GM23338 (cell line): Measurements from ENCODE around the gene ITIH5.

Experiments
- CREB1 ChIP-seq: fragments of 250-450 bp; sonication (Bioruptor Pico); IDR thresholded peaks from 2 replicates; pipeline ENCODE4 v1.5.0; 2020; ENCODE audit warnings: low read depth, mild to moderate bottlenecking, moderate library complexity
- EZH2 ChIP-seq: fragments of 200-600 bp; sonication (generic); IDR thresholded peaks from one replicate; pipeline ENCODE4 v1.8.0; 2017; ENCODE audit warnings: antibody characterized with exemption, mild to moderate bottlenecking, low read depth; ENCODE audit not compliant: unreplicated experiment
- EZH2phosphoT487 ChIP-seq: fragments of 200-600 bp; sonication (generic); IDR thresholded peaks from one replicate; pipeline ENCODE4 v1.8.1; 2018; ENCODE audit warnings: antibody characterized with exemption; ENCODE audit not compliant: unreplicated experiment
- POLR2AphosphoS5 ChIP-seq: IDR thresholded peaks from 2 replicates; pipeline ENCODE4 v1.6.1; 2016; ENCODE audit warnings: antibody characterized with exemption, low read depth
- ZNF331 ChIP-seq: fragments of 250-450 bp; sonication (Bioruptor Pico); IDR thresholded peaks from 2 replicates; pipeline ENCODE4 v1.5.0; 2020; ENCODE audit warnings: low read depth, mild to moderate bottlenecking, moderate library complexity
- TF ChIP-seq, protein P1 (sequence below), 2 experiments: fragments of 200-600 bp in 1 of 2; sonication (generic) in 1 of 2; conservative IDR thresholded peaks; 2 replicates each; pipeline versions ENCODE4 v1.5.1 to v1.6.1; 2016 to 2017; ENCODE audit warnings: antibody characterized with exemption in 2 of 2, low read depth in 2 of 2, mild to moderate bottlenecking in 2 of 2, moderate library complexity in 1 of 2
- TF ChIP-seq, protein P2 (sequence below): IDR thresholded peaks from one replicate; pipeline ENCODE4 v1.6.1; 2018; ENCODE audit warnings: antibody characterized with exemption; ENCODE audit not compliant: unreplicated experiment

DNA sequence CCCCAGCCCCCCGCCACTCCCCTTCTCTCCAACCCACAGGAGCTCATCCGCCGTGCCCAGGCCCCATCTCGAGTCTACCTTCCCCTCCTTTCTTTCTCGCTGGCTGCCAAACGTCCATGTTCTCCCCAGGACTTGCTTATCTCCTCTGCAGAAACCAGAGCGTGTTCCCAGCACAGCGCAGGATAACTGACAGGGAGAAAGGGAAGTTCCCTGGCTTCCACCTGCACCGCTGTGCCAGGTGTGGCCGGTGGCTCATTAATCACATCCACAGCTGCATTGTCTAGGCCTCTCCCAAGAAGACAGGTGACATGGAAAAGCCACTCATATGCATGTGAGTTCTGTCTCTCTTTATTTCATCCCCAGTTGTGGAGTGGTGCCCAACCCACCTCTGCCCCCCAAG is 113.2 kb downstream of the ITIH5 start:
- TF ChIP-seq, protein P1, sequence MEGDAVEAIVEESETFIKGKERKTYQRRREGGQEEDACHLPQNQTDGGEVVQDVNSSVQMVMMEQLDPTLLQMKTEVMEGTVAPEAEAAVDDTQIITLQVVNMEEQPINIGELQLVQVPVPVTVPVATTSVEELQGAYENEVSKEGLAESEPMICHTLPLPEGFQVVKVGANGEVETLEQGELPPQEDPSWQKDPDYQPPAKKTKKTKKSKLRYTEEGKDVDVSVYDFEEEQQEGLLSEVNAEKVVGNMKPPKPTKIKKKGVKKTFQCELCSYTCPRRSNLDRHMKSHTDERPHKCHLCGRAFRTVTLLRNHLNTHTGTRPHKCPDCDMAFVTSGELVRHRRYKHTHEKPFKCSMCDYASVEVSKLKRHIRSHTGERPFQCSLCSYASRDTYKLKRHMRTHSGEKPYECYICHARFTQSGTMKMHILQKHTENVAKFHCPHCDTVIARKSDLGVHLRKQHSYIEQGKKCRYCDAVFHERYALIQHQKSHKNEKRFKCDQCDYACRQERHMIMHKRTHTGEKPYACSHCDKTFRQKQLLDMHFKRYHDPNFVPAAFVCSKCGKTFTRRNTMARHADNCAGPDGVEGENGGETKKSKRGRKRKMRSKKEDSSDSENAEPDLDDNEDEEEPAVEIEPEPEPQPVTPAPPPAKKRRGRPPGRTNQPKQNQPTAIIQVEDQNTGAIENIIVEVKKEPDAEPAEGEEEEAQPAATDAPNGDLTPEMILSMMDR (conservative IDR thresholded peaks at IDR 0.05; ENCODE audit: low read depth in 2 of 2): no peak
- TF ChIP-seq POLR2AphosphoS5 (no peak), EZH2 (no peak), ZNF331 (CRISPR knock-in tag) (no peak), CREB1 (no peak), EZH2phosphoT487 (no peak)
- TF ChIP-seq, protein P2, sequence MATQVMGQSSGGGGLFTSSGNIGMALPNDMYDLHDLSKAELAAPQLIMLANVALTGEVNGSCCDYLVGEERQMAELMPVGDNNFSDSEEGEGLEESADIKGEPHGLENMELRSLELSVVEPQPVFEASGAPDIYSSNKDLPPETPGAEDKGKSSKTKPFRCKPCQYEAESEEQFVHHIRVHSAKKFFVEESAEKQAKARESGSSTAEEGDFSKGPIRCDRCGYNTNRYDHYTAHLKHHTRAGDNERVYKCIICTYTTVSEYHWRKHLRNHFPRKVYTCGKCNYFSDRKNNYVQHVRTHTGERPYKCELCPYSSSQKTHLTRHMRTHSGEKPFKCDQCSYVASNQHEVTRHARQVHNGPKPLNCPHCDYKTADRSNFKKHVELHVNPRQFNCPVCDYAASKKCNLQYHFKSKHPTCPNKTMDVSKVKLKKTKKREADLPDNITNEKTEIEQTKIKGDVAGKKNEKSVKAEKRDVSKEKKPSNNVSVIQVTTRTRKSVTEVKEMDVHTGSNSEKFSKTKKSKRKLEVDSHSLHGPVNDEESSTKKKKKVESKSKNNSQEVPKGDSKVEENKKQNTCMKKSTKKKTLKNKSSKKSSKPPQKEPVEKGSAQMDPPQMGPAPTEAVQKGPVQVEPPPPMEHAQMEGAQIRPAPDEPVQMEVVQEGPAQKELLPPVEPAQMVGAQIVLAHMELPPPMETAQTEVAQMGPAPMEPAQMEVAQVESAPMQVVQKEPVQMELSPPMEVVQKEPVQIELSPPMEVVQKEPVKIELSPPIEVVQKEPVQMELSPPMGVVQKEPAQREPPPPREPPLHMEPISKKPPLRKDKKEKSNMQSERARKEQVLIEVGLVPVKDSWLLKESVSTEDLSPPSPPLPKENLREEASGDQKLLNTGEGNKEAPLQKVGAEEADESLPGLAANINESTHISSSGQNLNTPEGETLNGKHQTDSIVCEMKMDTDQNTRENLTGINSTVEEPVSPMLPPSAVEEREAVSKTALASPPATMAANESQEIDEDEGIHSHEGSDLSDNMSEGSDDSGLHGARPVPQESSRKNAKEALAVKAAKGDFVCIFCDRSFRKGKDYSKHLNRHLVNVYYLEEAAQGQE: no peak
